ENCODE measurements around the gene EMCN. TPM values are rescaled to one million over a fixed set of nuclear protein-coding genes. Genes with fewer than 3 reads are reported as not detected.

The EMCN gene
- total RNA-seq, 1 donor from 2014 or later = not detected

DNA sequence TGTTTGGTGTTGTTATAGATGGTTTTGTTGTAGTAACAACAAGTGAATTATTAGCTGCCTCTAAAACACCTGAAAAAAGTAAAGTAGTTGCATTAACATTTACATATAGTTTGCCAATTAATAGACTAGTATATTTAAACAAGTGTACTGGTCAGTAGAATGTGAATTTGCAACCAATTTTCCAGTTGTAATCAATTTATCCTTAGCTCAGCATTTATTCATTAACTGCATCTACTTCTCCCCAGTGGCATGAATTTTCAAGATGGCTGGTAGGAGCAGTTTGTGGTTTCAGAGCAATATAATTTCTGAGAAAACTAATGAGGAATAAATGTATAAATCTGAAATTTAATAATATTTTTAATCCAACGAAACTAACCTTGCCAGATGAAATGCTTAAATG, 37.9 kb downstream of the EMCN start:
- Mint-ChIP-seq H3K4me3 (no peak overlapping the region), H3K9me3 (no peaks in the 10 kb centered on the region), H3K27me3 (ENCODE audit: insufficient read depth, low read depth) (no peaks in the 10 kb centered on the region), H3K27ac (no peak overlapping the region), H3K36me3 (no peaks in the 10 kb centered on the region), H3K4me1 (no peaks in the 10 kb centered on the region)
- Histone ChIP-seq H3K36me3 (no peaks in the 10 kb centered on the region), H3K4me1 (no peaks in the 10 kb centered on the region), H3K79me2 (ENCODE audit: low read depth) (no peaks in the 10 kb centered on the region), H3K4me2 (no peak overlapping the region), H3K4me3 (no peak overlapping the region), H3K9ac (no peak overlapping the region), H3K27ac (no peak overlapping the region), H4K20me1 (ENCODE audit: low read depth) (no peaks in the 10 kb centered on the region), H3K9me3 (ENCODE audit: low read depth) (no peaks in the 10 kb centered on the region), H3F3A (ENCODE audit: low read depth) (no peaks in the 10 kb centered on the region), H3K27me3 (no peaks in the 10 kb centered on the region), H2AFZ (replicated peaks) (no peak overlapping the region)
- DNase-seq (ENCODE audit: low spot score) = no peak
- TF ChIP-seq EZH2phosphoT487 (IDR thresholded peaks at IDR 0.05) (no peak), EZH2 (IDR thresholded peaks at IDR 0.05) (no peak)
- TF ChIP-seq, protein P1, sequence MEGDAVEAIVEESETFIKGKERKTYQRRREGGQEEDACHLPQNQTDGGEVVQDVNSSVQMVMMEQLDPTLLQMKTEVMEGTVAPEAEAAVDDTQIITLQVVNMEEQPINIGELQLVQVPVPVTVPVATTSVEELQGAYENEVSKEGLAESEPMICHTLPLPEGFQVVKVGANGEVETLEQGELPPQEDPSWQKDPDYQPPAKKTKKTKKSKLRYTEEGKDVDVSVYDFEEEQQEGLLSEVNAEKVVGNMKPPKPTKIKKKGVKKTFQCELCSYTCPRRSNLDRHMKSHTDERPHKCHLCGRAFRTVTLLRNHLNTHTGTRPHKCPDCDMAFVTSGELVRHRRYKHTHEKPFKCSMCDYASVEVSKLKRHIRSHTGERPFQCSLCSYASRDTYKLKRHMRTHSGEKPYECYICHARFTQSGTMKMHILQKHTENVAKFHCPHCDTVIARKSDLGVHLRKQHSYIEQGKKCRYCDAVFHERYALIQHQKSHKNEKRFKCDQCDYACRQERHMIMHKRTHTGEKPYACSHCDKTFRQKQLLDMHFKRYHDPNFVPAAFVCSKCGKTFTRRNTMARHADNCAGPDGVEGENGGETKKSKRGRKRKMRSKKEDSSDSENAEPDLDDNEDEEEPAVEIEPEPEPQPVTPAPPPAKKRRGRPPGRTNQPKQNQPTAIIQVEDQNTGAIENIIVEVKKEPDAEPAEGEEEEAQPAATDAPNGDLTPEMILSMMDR (IDR thresholded peaks at IDR 0.05) = no peak

DNA sequence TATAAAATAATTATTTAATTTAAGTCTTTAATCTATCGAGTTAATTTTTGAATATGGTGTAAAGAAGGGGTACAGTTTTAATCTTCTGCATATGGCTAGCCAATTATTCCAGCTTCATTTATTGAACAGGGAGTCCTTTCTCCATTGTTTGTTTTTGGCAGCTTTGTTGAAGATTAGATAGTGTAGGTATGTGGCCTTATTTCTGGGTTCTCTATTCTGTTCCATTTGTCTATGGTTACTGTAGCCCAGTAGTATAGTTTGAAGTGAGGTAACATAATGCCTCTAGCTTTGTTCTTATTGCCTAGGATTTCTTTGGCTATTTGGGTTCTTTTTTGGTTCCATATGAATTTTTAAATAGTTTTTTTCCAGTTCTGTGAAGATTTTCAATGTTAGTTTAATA, 48.3 kb downstream of the EMCN start:
- H3F3A ChIP-seq (ENCODE audit: low read depth) = no peaks in the 10 kb centered on the region
- no peak overlapping the region for H3K27ac Mint-ChIP-seq
- no peaks in the 10 kb centered on the region for H3K36me3 Mint-ChIP-seq
- no peaks in the 10 kb centered on the region for H3K79me2 ChIP-seq (ENCODE audit: low read depth)
- no peaks in the 10 kb centered on the region for H3K9me3 Mint-ChIP-seq
- H3K4me3 Mint-ChIP-seq = no peak overlapping the region
- no peak overlapping the region for H2AFZ ChIP-seq (replicated peaks)
- no peaks in the 10 kb centered on the region for H3K36me3 ChIP-seq
- no peak overlapping the region for H3K4me3 ChIP-seq
- H3K4me2 ChIP-seq = no peak overlapping the region
- H4K20me1 ChIP-seq (ENCODE audit: low read depth) = no peaks in the 10 kb centered on the region
- no peak for DNase-seq (ENCODE audit: low spot score)
- no peaks in the 10 kb centered on the region for H3K4me1 Mint-ChIP-seq
- no peaks in the 10 kb centered on the region for H3K27me3 ChIP-seq
- no peaks in the 10 kb centered on the region for H3K9me3 ChIP-seq (ENCODE audit: low read depth)
- no peaks in the 10 kb centered on the region for H3K4me1 ChIP-seq
- no peaks in the 10 kb centered on the region for H3K27me3 Mint-ChIP-seq (ENCODE audit: insufficient read depth, low read depth)
- H3K27ac ChIP-seq = no peak overlapping the region
- TF ChIP-seq, protein P1 (IDR thresholded peaks at IDR 0.05) = no peak
- TF ChIP-seq EZH2phosphoT487 (IDR thresholded peaks at IDR 0.05) (no peak), EZH2 (IDR thresholded peaks at IDR 0.05) (no peak)
- no peak overlapping the region for H3K9ac ChIP-seq

DNA sequence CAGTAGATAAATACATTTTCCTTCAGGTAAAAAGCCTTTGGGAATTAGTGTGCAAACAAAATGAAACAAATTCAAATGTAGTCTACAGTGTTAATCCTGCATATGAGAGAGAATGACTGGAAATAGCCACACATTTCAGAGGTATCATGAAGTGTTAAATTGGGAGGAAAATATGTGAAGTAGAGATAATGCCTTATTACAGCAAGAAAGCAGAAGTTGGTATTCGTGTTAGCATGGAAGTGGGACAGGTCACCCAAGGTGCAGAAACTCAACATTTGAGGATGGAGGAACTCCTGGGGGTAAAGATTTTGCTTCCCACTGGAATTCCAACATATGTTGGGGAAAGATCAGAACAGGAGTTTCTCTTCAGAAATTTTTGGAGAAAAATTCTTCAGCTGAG, 51.3 kb downstream of the EMCN start:
- Histone ChIP-seq H3K4me1 (no peaks in the 10 kb centered on the region), H3K27me3 (no peaks in the 10 kb centered on the region), H3K79me2 (ENCODE audit: low read depth) (no peaks in the 10 kb centered on the region), H3F3A (ENCODE audit: low read depth) (no peaks in the 10 kb centered on the region), H3K4me3 (no peak overlapping the region), H3K36me3 (no peaks in the 10 kb centered on the region), H3K9me3 (ENCODE audit: low read depth) (no peaks in the 10 kb centered on the region), H3K4me2 (no peak overlapping the region), H2AFZ (replicated peaks) (no peak overlapping the region), H3K9ac (no peak overlapping the region), H4K20me1 (ENCODE audit: low read depth) (no peaks in the 10 kb centered on the region), H3K27ac (no peak overlapping the region)
- H3K4me1 Mint-ChIP-seq = no peaks in the 10 kb centered on the region
- DNase-seq (ENCODE audit: low spot score) = no peak
- H3K27me3 Mint-ChIP-seq (ENCODE audit: insufficient read depth, low read depth) = no peaks in the 10 kb centered on the region
- H3K27ac Mint-ChIP-seq = no peak overlapping the region
- H3K4me3 Mint-ChIP-seq = no peak overlapping the region
- H3K9me3 Mint-ChIP-seq = no peaks in the 10 kb centered on the region
- no peak for TF ChIP-seq EZH2phosphoT487 (IDR thresholded peaks at IDR 0.05)
- TF ChIP-seq, protein P1 (IDR thresholded peaks at IDR 0.05) = no peak
- H3K36me3 Mint-ChIP-seq = no peaks in the 10 kb centered on the region

All from neural progenitor cell (in vitro differentiated cells).